Middle frontal gyrus (tissue), 1 donor: Measurements from ENCODE around the gene SLC44A2.
A peak's percentile ranks its signal among the peaks of the same experiment; 100 is the strongest.

ENCODE experiments used
- DNase-seq: peaks from one replicate; pipeline ENCODE4 v3.0.0-alpha.2; 2015; ENCODE audit warnings: low spot score; ENCODE audit errors: extremely low spot score

SLC44A2 gene

DNA sequence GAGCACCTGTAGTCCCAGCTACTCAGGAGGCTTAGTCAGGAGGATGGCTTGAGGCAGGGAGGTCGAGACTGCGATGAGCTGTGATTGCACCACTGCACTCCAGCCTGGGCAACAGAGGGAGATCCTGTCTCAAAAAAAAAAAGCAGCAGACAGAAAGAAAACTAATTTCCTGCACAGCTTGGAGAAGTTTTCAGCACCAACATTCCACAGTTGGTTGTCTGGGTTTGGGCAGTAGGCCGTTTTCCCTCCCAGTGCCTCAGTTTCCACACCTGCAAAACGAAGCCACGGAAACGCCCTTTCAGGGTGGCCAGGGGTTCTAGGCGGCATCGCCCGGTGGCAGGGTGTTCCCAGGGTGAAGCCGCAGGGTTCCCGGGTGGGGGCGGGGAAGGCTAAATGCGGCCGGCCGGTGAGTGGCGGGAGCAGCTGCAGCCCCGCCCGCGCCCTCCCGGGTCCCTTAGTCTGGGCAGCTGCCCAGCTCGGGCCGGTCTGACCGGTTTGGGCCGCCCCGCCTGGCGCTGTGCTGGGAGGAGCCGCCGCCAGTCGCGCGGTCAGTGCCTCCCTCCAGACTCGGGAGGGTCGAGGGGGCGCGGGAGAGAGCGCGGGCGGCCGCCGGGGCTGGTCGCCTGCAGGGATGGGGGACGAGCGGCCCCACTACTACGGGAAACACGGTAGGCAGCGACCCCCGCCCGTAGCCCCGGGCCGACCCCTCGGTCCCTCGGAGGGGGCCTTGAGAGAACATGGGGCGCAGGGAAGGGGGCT is at the start of gene SLC44A2:
Gene SLC44A2, plus strand, starts transcription at position 551 of the 759 bp plus-strand sequence. Its CDS starts 81 bp downstream, at position 632.
- peak; percentile 37 for DNase-seq

DNA sequence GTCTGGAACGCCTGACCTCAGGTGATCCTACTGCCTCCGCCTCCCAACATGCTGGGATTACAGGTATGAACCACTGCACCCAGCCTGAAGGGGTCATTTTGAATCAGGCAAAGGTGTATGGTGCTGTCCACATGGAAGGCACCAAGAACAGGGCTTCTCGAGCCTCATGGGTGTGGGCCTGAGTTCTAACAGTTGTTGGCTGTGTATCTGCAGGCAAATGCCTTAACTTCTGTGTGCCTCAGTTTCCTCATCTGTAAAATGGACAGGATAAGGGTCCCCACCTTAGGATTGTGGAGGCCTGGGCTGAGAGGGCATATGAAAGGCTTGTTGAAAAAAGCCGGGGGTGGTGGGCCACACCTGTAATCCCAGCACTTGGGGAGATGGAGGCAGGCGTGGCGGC is 47.4 kb upstream of the SLC44A2 start:
- DNase-seq, result no peak

DNA sequence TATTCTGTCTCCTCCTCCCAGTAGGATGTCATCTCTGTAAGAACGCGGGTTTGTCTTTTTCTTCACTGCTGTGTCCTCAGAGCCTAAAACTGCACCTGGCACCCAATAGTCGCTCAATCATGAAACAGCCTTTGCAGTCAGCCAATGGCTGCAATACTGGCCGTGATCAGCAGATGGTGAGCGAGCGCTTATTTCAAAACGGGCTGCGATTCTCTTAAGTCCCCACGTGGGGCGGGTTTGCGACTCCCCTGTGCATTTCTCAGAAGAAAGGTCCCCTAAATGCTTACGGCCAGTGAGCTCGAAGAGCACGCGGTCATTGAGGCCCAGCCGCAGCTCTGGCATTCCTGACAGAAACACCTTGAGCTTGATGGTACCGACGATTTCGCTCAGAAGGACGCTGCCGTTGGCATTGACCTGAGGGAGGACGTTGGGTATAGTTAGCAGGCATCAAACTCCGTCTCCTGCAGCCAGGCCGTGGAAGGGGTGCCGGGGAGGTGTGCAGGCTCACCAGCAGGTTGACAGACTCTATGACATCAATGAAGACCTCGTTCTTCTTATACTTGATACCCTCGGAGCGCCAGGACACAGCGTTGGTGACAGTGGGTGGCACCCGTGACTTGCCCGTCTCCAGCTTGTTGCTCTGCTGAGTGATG is 44.2 kb upstream of the SLC44A2 start:
- DNase-seq, result peak; percentile 93

DNA sequence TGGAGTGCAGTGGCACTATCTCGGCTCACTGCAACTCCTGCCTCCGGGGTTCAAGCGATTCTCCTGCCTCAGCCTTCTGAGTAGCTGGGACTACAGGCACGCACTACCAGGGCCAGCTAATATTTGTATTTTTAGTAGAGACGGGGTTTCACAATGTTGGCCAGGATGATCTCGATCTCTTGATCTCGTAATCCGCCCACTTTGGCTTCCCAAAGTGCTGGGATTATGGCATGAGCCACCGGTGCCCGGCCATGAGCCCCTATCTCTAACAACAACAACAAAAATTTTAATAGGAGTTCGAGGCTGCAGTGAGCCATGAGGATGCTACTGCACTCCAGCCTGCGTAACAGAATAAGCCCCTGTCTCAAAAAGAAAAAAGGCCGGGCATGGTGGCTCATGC is 43.3 kb upstream of the SLC44A2 start:
- no peak for DNase-seq

DNA sequence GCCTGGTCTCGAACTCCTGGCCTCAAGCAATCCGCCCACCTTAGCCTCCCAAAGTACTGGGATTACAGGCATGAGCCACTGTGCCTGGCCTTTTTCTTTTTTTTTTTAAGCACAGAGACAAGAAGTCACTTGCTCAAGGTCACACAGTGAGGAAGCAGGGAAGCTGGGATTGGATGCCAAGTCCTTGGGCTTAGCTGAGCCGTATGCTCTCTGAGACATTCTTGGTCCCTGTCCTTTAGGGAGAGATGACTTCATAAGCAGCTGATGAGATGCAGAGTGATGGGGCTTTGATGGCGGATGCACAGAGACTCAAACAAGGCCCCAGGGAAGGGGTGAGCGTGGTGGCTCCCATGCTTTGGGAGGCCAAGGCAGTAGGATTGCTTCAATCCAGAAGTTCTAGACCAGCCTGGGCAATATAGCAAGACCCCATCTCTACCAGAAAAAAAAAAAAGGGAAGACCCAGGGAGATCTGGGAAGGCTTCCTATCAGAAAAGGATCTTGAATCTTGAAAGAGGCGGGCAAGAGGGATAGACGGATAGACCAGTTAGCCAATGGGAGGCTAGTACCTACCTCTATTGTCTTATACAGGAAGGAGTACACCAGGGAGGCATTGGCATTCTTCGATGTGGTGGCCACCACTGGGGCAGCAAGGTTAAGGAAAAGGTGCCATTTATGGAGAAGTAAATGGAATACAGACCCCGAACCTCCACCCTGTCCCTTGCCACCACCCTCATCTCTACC is 42.1 kb upstream of the SLC44A2 start:
- no peak for DNase-seq

DNA sequence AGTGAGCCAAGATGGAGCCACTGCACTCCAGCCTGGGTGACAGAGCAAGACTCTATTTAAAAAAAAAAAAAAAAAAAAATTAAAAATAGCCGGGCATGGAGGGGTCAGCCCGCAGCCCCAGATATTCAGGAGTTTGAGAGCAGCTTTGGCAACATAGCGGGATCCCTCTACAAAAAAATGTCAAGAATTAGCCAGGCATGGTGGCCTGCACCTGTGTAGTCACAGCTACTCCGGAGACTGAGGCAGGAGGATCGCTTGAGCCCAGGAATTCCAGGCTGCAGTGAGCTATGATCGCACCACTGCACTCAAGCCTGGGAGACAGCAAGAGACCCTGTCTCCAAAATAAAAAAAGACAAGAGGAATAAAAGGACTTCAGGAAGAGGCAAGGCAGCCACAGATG is 39.0 kb upstream of the SLC44A2 start:
- no peak for DNase-seq

DNA sequence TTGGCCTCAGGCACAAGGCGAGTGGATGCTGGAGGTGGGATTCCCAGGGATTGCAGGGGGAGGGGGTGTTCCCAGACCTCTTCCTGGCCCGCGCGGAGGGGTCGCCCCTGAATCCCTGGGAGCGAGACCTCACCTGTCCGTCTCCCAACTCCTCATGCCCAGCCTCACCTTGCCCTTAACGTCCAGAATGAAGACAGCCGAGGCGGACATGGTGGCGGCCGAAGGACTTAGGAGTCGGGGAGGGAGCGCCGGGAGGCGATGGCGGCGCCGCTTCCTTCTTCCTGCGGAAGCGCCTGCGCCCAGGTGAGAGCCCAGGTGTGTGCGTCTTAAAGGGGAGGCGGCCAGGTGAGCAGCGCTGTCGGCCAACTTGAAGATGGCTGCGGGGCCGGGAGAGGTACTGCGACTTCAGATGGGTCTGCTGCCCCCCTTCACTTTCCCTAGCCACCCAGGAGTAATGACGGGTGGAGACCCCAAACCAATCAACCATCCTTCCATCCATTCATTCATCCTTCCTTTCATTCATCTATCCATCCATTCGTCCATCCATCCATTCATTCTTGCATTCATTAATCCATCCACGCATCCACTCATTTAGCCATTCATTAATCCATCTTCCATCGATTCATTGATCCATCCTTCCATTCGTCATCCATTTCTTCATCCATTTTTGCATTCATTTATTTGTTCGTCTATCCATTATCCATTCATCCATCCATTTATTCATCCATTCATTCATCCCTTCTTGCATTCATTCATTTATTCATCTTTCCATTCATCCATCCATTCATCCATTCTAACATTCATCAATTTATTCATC is 38.1 kb upstream of the SLC44A2 start, which contains the start of gene AP1M2:
Gene AP1M2, minus strand, starts transcription at position 291 of the 817 bp plus-strand sequence. Its CDS starts 81 bp downstream, at position 210.
- DNase-seq, result no peak

DNA sequence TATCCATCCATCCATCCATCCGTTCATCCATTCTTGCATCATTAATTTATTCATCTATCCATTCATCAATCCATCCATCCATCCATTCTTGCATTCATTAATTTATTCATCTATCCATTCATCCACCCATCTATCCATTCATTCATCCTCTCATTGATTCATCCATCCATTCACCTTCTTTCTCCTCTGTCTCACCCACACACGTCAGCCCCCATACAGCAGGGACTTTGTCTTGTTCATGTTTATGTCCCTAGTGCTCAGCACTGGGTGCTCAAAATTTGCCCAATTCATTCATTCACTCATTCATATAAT is 37.6 kb upstream of the SLC44A2 start:
- no peak for DNase-seq

DNA sequence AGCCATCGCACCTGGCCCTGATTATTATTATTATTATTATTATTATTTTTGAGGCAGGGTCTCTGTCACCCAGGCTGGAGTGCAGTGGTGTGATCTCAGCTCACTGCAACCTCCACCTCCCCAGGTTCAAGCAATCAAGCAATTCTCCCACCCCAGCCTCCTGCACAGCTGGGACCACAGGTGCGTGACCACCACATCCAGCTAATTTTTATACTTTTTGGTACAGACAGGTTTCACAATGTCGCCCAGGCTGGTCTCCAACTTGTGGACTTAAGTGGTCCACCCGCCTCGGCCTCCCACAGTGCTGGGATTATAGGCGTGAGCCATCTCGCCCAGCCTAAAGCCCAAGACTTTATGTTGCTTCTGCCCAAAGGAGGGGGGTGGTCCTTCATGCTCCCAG is 32.2 kb upstream of the SLC44A2 start:
- DNase-seq, result no peak

DNA sequence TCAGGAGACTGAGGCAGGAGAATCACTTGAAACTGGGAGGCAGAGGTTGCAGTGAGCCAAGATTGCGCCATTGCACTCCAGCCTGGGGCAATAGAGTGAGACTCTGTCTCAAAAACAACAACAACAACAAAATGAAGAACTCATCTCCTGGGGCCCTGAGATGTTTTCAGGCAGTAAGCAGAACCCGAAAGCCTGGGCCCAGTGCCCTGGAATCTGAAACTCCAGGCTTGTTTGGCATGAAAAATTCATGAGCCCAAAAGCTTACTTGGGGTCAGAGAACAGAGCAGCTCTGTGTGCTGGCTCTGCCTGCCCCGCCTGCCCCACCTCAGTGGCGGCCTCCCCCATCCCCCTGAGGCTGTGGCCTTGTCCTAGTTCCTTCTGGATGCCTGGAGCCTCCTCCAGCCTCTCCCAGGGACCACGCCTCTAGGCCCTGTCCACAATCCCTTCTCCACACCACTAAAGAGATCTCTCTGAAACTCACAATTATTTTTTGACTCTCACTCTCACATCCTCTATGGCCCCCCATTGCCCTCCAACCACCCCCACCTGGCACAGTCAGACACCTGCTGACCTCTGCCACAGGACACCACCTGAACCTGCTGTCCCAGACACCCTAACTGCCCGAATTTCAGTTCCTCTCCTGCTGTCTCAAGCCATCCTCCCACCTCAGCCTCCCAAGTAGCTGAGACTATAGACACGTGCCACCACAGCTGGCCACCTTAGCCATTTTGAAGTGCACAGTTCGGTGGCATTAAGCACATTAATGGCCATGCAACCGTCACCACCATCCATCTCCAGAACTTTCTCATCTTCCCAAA is 31.3 kb upstream of the SLC44A2 start:
- no peak for DNase-seq

DNA sequence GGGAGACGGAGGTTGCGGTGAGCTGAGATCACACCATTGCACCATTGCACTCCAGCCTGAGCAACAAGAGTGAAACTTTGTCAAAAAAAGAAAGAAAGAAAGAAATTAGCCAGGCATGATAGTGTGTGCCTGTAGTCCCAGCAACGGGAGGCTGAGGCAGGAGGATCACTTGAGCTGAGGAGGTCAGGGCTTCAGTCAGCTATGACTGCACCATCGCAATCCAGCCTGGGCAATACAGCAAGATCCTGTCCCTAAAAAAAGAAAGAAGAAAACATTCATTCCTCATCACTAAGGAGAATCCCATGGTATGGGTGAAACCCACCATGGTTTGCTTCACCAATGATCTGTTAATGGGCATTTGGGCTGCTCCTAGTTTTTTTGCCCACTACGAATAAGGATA is 25.2 kb upstream of the SLC44A2 start:
- DNase-seq, result no peak

DNA sequence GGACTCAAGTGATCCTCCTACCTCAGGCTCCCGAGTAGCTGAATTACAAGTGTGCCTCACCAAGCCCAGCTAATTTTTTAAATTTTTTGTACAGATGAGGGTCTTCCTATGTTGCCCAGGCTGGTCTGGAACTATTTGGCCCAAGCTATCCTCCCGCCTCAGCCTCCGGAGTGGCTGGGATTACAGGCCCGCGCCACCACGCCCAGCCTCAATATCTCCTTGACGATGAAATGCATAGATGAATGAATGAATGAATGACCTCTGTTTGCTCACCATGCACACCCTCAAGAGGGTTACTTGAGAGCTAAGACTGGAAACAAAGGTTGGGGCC is 23.4 kb upstream of the SLC44A2 start:
- DNase-seq, result no peak

DNA sequence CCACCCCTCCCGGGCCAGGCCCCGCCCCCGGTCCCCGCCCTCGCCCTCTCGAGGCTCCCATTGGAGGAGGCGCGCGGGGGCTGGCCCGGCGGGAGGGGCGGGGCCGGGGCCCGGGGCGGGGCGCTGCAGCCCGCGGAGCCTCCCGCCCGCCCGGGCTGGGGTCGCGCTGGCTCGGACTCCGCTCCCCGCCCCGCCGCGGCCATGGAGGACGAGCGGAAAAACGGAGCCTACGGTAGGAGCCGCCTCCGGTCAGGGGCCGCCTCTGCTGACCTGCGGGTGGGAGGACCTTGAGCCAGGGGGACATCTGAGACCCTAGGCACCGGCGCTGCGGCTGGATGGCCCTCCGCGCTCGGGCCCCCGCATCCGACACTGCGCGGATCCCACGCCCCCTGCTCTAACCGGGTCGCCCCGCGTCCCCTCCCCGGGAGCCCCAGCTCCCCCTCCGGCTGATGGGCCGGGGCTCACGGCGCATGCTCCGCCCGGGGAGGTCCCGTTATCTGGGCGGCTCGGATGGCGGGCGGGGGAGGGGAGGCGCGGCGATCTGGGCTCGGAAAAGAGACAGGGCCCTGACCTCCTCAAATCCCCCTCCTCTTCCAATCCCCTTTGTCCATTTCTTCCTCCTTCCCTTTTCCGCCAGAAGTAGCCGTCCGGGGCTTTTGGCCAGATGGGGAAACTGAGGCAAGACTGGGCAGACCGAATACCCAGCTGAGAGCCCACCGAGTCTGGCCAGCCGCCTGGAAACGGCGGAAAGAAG is 22.8 kb upstream of the SLC44A2 start:
- peak; percentile 26 for DNase-seq

DNA sequence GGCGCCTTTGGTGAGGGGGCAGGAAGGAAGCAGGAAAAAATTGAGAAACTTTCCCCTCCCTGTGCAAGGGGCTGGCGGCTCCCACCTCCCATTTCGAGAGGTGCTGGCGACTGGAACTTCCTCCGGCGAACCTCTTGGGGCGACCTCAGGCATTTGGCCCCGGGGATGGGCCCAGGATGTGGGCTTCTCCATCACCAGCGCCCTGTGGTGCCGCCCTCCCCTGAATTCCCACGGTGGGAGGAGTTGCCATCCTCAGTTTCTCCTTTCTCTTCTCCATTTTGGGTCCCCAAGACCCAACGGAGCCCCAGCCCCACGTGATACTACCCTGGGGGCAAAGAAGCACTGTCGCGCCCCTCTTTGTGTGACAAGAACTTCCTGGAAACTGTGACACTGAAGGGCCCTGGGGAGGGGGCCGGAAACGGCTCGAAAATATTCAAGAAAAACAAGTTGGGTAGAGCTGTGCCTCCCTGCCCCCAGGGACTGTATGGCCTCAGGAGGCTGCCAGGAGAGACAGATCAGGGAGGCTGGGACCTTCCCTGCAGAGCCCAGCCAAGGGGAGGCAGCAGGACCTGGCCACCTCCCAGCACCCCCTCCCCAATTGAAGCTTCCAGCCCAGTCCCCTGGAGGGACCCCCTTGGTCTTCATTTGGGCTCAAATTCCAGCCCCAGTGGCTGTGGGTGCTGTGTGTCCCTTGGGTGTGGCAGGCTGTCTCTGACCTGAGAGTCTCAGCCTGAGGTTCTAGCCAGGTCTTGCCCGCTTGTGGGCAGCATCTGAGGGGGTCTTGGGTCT is 22.1 kb upstream of the SLC44A2 start:
- no peak for DNase-seq

DNA sequence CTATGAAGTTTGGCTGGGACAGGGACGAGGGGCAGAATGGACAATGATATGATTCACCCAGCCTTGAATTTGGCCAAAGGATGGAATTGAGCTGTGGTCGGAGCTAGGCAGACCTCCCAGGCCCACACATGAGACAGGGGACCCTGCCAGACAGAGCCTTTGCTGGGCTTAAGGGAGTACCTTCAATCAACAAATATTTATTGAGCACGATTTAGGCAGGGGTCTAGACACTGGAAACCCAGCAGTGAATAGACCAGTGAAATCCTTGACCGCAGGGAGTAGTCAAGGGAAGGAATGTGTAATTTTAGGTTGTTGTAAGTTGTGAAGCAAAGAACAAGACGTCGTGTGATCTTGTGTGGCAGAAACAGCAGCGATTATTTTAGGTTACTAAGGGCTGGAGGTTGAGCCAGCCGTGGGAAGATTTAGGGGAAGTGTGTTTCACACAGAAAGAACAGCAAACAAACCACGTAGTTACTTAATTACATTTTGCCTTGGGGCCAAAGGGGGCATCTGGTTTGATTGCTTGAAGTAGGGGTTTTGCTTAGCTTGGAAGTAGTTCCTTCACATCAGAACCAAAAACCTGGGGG is 21.4 kb upstream of the SLC44A2 start:
- DNase-seq, result no peak

DNA sequence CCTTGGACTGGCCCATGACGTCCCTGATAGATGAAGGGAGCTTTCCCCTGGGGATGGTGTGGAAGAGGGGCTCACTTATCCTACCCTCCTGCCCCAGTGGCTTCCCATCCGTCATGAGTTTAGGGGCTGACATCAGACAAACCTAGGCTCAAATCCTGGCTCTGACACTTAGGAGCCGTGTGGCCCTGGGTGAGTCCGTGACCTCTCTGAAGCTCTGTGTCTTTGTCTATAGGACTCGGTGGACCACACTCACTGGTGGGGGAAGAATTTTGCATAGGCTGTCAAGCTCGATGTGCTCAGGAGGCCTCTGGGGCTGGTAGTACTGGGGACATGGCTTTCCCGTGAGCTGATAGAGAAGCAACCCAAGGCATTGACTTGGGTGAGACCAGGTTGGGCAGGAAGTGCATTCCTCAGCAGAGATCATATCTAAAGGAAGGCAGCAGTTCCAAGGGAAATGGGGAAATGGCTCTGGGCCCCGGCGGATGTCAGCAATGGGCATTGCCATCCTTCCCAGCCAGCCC is 20.8 kb upstream of the SLC44A2 start:
- DNase-seq, result no peak

DNA sequence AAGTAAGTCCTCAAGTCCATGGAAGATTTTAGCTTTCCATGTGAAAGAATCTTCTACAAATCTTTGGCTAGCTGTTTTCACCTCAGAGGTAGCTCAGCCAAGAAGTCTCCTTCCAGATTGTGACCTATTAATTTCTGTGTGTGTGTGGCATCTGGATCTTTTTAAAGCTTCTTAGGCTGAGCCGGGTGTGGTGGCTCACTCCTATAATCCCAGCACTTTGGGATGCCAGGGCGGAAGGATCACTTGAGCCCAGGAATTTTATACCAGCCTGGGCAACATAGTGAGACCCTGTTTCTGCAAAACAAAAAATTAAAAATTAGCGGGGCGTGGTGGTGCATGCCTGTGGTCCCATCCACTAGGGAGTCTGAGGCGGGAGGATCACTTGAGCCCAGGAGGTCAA is 13.4 kb upstream of the SLC44A2 start:
- DNase-seq, result no peak

DNA sequence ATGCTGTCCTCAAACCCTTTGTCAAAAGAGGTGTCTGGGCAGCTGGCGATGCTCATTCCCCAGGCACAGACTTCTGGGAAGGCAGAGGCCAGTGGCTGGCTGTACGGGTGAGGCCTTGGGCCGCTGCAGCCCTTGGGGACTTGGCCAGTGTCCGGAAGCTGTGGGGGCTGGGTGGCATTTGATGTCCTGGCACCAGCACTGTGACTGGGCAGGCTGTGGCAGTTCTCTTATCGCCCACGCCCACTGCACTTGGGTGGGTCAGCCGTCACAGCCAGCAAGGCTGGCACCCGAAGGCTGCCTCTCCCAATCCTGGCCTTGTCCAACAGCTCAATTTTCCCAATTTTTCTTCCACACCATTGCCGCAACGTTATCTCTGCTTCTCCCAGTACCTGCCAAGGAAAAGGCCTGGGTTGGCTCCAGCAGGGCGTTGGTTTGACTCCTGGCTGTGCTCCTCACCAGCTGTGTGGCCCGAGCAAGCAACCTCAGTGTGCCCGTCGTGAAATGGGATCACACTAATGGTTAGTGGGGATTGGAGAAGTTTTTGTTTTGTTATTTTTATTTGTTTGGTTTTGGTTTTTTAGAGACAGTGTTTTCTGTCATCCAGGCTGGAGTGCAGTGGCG is 12.7 kb upstream of the SLC44A2 start:
- no peak for DNase-seq
